ENCODE measurements around the gene SCMH1.

The SCMH1 gene

GRCh38 chr1:40980453-40981121, 261.5 kb downstream of the SCMH1 start:
- peaks cover 15% of the 10 kb centered on the region for H3K4me1 ChIP-seq (ENCODE audit: low read length)
- H3K79me2 ChIP-seq (ENCODE audit: low read length), result peaks cover 62% of the 10 kb centered on the region
- H2AFZ ChIP-seq (ENCODE audit: low read depth, low read length), result no peak overlapping the region
- peak overlapping the region; percentile 91 for H3K4me2 ChIP-seq (ENCODE audit: low read length)
- H4K20me1 ChIP-seq (ENCODE audit: insufficient read depth, low read length), result peaks cover 15% of the 10 kb centered on the region
- H3K9me3 ChIP-seq (ENCODE audit: insufficient read depth, low read length), result no peaks in the 10 kb centered on the region
- peak overlapping the region; percentile 82 for H3K27ac ChIP-seq (ENCODE audit: low read length)
- peak overlapping the region; percentile 94 for H3K4me3 ChIP-seq (ENCODE audit: low read length)
- H3K9ac ChIP-seq (ENCODE audit: low read length), result peak overlapping the region; percentile 90
- TF ChIP-seq, protein P1, sequence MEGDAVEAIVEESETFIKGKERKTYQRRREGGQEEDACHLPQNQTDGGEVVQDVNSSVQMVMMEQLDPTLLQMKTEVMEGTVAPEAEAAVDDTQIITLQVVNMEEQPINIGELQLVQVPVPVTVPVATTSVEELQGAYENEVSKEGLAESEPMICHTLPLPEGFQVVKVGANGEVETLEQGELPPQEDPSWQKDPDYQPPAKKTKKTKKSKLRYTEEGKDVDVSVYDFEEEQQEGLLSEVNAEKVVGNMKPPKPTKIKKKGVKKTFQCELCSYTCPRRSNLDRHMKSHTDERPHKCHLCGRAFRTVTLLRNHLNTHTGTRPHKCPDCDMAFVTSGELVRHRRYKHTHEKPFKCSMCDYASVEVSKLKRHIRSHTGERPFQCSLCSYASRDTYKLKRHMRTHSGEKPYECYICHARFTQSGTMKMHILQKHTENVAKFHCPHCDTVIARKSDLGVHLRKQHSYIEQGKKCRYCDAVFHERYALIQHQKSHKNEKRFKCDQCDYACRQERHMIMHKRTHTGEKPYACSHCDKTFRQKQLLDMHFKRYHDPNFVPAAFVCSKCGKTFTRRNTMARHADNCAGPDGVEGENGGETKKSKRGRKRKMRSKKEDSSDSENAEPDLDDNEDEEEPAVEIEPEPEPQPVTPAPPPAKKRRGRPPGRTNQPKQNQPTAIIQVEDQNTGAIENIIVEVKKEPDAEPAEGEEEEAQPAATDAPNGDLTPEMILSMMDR (IDR thresholded peaks at IDR 0.05; ENCODE audit: low read depth, low read length), result no peak
- no peak for TF ChIP-seq EZH2phosphoT487 (IDR thresholded peaks at IDR 0.05; ENCODE audit: low read depth)
- no peaks in the 10 kb centered on the region for H3K27me3 ChIP-seq (ENCODE audit: low read depth, low read length)
- H3K36me3 ChIP-seq (replicated peaks; ENCODE audit: low read depth, low read length), result peaks cover 28% of the 10 kb centered on the region

- peak overlapping the region; percentile 91 for H3K4me2 ChIP-seq (ENCODE audit: low read length)
- no peaks in the 10 kb centered on the region for H3K9me3 ChIP-seq (ENCODE audit: insufficient read depth, low read length)
- H3K9ac ChIP-seq (ENCODE audit: low read length), result peak overlapping the region; percentile 90
- no peak for TF ChIP-seq EZH2phosphoT487 (IDR thresholded peaks at IDR 0.05; ENCODE audit: low read depth)
- TF ChIP-seq, protein P1 (IDR thresholded peaks at IDR 0.05; ENCODE audit: low read depth, low read length), result no peak
- peaks cover 23% of the 10 kb centered on the region for H3K36me3 ChIP-seq (replicated peaks; ENCODE audit: low read depth, low read length)
- H3K27me3 ChIP-seq (ENCODE audit: low read depth, low read length), result no peaks in the 10 kb centered on the region
- peaks cover 57% of the 10 kb centered on the region for H3K79me2 ChIP-seq (ENCODE audit: low read length)
- no peak overlapping the region for H2AFZ ChIP-seq (ENCODE audit: low read depth, low read length)
- peak overlapping the region; percentile 82 for H3K27ac ChIP-seq (ENCODE audit: low read length)
- peaks cover 15% of the 10 kb centered on the region for H3K4me1 ChIP-seq (ENCODE audit: low read length)
- H3K4me3 ChIP-seq (ENCODE audit: low read length), result peak overlapping the region; percentile 94
- H4K20me1 ChIP-seq (ENCODE audit: insufficient read depth, low read length), result peaks cover 15% of the 10 kb centered on the region
These were observed 262.0 kb downstream of the SCMH1 start for GRCh38 chr1:40980068-40980452.

GRCh38 chr1:40979241-40980067, 262.7 kb downstream of the SCMH1 start, which contains the start of gene CTPS1:
Gene CTPS1 (plus strand): TSS chr1:40979696. CDS start chr1:40983291, 3,595 bp downstream.
- Histone ChIP-seq H4K20me1 (ENCODE audit: insufficient read depth, low read length) (peaks cover 15% of the 10 kb centered on the region), H3K9ac (ENCODE audit: low read length) (peak within 1 kb of the TSS; percentile 90), H3K9me3 (ENCODE audit: insufficient read depth, low read length) (no peaks in the 10 kb centered on the region), H3K79me2 (ENCODE audit: low read length) (peaks cover 51% of the 10 kb centered on the region), H3K4me3 (ENCODE audit: low read length) (peak within 1 kb of the TSS; percentile 94), H3K36me3 (replicated peaks; ENCODE audit: low read depth, low read length) (peaks cover 17% of the 10 kb centered on the region), H3K27ac (ENCODE audit: low read length) (peak within 1 kb of the TSS; percentile 82), H3K27me3 (ENCODE audit: low read depth, low read length) (no peaks in the 10 kb centered on the region), H2AFZ (ENCODE audit: low read depth, low read length) (peak within 1 kb of the TSS; percentile 87), H3K4me1 (ENCODE audit: low read length) (peaks cover 17% of the 10 kb centered on the region), H3K4me2 (ENCODE audit: low read length) (peak within 1 kb of the TSS; percentile 99)
- no peak for TF ChIP-seq EZH2phosphoT487 (IDR thresholded peaks at IDR 0.05; ENCODE audit: low read depth)
- TF ChIP-seq, protein P1 (IDR thresholded peaks at IDR 0.05; ENCODE audit: low read depth, low read length), result peak; percentile 32

- peak overlapping the region; percentile 82 for H3K27ac ChIP-seq (ENCODE audit: low read length)
- peak overlapping the region; percentile 94 for H3K4me3 ChIP-seq (ENCODE audit: low read length)
- H3K36me3 ChIP-seq (replicated peaks; ENCODE audit: low read depth, low read length), result peaks cover 11% of the 10 kb centered on the region
- peaks cover 15% of the 10 kb centered on the region for H4K20me1 ChIP-seq (ENCODE audit: insufficient read depth, low read length)
- H3K27me3 ChIP-seq (ENCODE audit: low read depth, low read length), result no peaks in the 10 kb centered on the region
- no peaks in the 10 kb centered on the region for H3K9me3 ChIP-seq (ENCODE audit: insufficient read depth, low read length)
- peaks cover 45% of the 10 kb centered on the region for H3K79me2 ChIP-seq (ENCODE audit: low read length)
- no peak for TF ChIP-seq EZH2phosphoT487 (IDR thresholded peaks at IDR 0.05; ENCODE audit: low read depth)
- TF ChIP-seq, protein P1 (IDR thresholded peaks at IDR 0.05; ENCODE audit: low read depth, low read length), result no peak
- peak overlapping the region; percentile 90 for H3K9ac ChIP-seq (ENCODE audit: low read length)
- peak overlapping the region; percentile 99 for H3K4me2 ChIP-seq (ENCODE audit: low read length)
- H2AFZ ChIP-seq (ENCODE audit: low read depth, low read length), result peak overlapping the region; percentile 87
- peaks cover 23% of the 10 kb centered on the region for H3K4me1 ChIP-seq (ENCODE audit: low read length)
These were observed 263.2 kb downstream of the SCMH1 start for GRCh38 chr1:40978886-40979240.

Data from OCI-LY3 (cell line).